ENCODE measurements around the gene TWIST2. TPM values are rescaled to one million over a fixed set of nuclear protein-coding genes. Genes with fewer than 3 reads are reported as not detected.

TWIST2 gene
- total RNA-seq, 1 experiment from 2014 or later, result 21.0 TPM

DNA sequence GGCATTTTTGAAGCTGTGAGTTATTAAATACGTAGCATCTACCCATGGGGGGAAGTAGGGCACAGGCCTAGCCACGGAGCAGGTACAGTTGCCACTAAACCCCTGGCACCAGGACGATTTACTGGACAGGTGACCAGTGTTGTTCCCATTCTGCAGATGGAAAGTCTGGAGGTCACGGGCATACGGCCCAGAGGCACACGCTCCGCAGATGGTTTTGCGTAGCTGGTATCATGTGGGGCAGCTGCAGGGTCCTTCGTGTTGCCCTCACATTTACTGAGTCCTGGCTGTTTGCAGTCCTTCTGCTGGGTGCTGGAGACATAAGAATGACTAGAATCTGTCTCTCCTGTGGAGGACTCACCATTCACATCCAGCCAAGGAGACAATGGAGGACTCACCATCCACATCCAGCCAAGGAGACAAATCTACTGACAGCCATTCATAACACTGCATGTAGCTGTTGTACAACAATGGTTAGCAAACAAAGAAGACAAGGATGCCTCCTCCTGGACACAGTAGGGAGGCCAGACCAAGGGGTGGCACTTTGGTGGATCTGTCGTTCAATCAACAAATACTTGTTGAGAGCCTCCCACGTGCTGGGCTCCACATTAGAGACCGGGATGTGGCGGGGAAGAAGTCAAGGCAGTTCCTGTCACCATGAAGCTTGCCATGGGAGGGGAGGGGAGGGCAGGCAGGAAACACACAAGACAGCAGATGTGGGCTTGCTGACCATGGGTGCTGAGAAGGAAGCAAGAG, 24.9 kb downstream of the TWIST2 start:
- DNase-seq (ENCODE audit: low read depth), result no peak

DNA sequence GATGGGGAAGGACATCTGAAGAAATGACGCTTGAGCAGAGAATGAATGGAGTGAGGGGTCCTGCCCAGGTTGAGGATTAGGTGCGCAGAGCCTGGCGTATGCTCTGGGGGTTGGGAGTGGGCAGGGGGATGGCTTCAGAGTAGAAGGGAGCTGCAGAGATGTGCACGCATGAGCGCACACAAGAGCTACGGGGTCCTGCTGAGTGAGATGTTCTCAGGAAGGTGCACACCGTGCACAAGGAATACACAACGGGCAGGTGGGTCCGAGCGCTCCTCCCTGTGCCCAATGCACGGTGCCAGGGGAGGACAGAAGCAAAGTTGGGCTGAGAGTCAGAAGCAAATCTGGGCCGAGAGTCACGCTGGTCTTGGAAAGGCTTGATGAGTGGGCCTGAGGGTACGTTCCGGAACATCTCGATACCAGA, 25.5 kb downstream of the TWIST2 start:
- no peak for DNase-seq (ENCODE audit: low read depth)

DNA sequence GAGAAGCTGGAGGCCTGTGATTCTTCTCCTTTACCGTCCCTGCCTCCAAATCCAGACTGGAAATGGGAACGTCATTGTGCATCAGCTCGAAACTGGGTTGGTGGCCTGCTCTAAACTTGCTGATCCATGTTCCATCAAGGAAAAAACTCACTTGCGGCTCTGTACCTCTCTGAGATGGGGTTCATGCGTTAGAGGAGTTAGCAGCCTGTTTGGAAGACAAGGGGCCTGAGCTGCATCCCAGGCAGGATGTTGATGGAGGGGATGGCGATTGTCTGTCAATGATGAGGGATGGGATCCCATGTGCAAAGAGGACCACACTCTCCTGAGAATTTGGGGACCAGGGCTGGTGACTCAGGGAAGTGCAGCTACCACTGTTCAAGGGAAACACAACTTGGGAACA, 26.0 kb downstream of the TWIST2 start:
- no peak for DNase-seq (ENCODE audit: low read depth)

DNA sequence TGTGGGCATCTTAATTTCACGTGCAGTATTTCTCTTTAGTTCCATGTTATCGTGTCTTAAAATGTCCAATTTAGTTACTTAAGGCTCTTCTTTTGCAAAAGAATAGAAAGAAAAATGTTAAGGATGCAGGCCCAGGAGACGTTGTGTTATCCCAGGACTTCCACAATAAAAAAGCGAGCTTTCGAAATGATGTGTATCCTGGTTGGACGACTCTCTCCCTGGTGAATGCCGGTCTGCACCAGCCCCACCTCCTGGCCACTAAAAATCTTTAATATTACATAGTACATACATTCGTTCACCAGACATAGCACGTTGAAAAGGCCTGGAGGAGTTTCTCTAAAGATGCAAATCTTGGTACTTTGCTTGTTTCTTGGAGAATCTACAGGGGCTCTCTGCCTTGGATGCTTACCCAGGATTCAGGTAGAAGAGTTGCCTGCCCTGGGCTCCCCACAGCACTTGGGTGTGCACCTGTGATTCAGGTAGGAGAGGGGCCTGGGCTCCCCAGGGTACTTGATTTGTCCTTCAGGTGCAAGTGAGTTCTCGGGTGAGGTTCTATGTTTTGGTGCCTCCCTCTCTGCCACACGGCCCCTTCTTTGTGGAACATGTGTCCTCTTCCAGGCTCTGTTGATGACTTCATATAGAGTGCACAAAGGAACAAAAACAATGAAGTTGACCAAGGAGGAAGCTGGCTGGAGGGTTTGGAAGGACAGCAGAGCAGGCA, 26.6 kb downstream of the TWIST2 start:
- DNase-seq (ENCODE audit: low read depth), result no peak

DNA sequence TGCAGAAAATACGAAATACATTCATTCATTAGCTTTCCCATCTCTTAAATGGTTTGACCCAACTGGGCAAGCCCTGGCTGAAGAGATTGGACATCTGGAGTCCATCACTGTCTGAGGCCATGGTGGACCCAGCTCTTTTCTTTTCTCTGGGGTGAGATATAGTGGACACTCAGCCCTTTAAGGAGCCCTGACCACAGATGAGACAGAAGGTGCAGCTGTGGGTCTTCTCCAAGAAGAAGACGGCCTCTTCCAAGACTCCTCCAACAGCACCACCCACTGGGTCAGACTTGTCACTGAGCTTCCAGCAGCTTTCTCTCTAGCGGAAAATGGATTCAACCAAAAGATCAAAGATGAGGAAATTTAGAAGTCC, 27.2 kb downstream of the TWIST2 start:
- DNase-seq (ENCODE audit: low read depth), result no peak

DNA sequence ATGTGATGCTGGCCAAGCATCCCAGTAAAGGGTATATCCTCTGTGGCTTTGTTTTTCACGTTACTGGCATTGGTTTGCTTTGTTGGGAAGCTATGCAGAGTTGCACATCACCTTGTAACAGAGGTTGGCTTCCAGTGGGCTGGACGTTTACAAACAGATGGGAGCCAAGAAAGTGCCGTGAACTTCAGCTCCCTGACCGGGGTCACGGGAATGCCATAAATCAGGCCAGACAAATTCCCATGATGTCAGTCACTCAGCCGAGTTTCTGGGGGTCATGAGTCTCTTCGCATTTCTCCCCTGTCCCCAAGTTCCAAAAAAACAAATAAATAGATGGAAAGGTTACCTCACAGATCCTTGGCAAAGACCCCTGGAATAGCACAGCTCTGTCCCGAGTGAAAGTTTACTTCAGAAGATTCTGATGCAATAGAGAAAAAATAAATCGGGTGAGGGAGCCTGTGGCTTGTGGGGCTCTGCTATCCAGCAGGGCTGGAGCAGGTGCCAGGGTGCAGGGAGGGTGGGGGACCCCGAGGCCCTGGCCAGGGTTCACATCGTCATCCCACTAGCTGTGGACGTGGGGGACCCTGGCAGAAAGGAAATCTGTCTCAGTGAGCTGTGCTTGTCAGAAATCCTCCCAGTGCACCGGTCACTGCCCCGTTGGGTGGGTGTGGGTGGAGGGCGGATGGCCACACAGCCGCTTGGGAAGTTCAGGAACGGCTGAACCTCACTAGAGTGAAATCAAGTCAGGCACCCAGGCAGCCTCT, 27.8 kb downstream of the TWIST2 start:
- DNase-seq (ENCODE audit: low read depth), result no peak

DNA sequence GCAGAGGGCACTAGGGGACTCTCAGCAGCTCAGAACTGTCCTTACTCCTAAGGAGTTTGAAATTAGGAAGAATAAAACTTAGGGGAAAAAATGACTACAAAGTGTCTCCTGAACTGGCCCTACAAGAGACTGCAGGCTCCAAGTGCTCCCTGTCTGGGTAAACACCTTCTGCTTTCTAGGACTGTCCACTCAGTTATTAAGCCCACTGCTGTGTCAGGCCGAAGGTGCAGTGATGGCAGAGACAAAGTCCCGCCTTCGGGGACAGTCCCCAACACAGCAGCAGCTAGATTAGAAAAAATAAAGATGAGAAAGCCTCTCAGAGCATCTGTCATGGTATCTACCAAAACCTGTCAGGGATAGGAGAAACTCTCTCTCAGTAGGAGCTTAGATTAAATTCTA, 28.3 kb downstream of the TWIST2 start:
- no peak for DNase-seq (ENCODE audit: low read depth)

DNA sequence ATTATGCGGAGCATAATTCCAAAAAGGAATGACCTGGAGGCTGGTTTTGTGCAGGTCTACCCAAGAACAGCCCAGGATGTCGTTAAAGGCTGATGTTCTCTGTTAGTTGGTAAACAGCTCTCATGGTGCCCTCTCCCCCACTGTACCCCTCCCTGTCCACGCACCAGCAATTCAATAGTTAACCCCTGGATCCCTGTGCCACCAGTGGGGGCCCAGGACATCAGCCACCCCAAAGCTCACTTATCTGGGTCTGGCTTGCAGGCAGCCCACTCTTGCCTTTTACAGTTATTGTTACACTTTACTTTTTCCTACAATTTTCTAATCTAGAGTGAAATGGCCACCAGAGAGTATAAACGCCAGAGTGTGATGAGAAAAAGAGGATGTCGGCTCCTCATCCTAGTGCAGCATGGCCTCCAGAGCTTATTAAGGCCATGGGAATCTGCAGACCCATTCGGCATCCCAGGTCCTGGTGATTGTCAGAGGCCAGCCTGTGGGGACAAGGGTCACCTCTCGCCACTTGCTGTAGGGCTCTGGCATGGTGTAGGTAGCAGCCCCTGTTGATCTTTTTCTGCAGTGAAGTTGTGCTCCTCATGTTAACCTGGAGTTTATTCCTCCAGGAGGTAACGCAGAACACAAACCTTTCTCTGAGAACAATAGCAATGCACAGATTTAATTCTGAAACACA, 30.3 kb downstream of the TWIST2 start:
- DNase-seq (ENCODE audit: low read depth), result no peak

DNA sequence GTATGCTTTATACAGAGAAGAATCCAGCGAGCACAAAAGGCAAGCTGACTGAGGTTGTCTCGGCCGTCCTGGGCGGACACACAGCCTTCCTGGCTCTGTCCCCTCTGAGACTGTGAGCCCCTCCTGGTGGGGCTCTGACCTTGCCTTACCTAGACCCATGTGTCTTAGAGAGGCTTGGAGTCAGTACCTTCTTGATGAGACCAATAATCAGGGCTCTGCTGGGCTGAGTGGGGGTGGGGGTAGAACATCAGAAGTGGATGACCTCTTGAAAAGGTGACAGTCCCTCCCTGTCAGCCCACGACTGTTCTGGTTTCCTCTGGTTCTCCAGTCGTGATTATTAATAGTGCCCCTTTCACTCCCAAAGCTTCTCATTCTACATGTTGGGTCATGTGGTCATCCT, 31.2 kb downstream of the TWIST2 start:
- no peak for DNase-seq (ENCODE audit: low read depth)

DNA sequence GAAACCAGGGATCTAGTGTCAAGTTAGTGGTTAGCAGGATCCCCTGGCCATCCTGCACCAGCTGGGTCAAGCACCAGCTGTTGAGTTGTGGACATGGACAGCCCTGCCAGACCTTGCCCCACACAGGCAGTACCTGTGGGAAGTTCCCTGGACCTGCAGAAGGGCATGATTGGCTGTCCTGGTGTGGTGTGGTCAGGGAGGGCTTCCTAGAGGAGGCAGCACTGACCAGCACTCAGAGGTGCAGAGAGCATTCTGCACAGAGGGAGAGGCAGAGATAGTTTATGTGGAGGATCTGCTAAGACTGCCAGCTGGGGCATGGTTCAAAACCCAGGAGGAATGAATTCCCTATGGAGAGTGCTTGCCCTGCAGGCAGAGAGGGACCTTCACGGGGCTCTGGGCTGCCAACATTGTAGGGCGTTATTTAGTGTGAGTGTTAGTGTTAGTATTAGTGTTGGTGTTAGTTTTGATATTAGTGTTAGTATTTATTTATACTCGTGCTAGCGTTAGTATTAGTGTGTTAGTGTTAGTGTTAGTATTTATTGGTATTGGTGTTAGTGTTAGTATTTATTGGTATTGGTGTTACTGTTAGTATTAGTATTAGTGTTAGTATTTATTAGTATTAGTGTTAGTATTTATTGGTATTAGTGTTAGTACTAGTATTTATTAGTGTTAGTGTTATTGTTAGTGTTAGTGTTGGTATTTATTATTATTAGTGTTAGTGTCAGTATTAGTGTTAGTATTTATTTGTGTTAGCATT, 31.9 kb downstream of the TWIST2 start:
- no peak for DNase-seq (ENCODE audit: low read depth)

DNA sequence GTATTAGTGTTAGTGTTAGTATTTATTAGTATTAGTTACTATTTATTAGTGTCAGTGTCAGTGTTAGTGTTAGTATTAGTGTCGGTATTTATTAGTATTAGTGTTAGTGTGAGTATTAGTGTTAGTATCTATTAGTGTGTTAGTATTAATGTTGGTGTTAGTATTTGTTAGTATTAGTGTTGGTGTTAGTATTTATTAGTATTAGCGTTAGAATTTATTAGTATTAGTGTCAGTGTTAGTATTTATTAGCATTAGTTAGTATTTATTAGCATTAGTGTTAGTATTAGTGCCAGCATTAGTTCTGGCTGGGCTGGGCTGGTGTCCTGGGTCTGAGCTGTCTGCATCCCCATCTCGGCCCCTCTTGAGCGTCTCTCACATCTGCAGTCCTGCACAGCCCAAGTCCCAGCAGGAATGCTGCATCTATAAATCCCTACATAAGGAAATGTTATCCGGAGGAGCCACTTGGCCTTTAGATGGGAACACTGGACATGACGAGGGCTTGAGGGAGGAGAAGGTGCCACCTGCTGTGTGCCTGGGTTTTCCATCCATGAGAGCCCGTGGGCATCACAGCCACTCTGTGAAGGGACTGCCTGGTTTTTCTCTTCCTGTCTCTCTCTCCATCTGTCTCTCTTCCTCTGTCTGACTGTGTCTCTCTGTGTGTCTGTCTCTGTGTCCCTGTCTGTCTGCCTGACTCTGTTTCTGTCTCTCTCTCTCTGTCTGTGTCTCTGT, 33.6 kb downstream of the TWIST2 start:
- peak; percentile 9 for DNase-seq (ENCODE audit: low read depth)

DNA sequence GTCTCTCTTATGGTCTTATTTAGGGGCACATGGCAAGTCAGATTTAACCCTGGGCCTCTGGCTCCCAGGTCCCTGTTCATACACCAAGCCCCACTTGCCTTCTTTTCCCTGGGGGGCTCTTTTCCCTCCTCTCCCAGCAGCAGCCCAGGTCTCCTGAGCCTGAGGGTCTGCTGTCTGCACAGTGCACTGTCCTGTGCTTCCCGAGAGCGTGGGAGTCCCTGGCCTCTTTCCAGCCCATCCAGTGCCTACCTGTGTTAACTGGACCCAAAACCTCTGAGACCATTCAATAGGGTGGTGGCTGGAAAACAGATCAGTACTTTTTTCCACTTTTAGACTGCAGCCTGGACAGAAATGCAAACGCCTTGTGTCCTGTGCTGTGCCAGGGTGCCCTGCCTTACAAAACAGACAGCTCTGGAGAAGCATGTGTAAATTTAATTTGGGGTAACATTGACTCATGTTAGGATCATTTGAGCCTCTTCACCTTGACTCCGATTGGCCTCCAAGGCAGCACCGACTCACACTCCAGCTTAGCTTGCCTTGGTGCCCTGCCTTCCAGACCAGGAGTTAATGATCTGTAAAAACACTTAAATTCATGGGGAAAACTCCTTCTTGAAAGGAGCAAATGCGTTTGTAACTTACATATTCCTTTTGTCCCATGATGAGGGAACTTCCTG, 34.3 kb downstream of the TWIST2 start:
- peak; percentile 23 for DNase-seq (ENCODE audit: low read depth)

DNA sequence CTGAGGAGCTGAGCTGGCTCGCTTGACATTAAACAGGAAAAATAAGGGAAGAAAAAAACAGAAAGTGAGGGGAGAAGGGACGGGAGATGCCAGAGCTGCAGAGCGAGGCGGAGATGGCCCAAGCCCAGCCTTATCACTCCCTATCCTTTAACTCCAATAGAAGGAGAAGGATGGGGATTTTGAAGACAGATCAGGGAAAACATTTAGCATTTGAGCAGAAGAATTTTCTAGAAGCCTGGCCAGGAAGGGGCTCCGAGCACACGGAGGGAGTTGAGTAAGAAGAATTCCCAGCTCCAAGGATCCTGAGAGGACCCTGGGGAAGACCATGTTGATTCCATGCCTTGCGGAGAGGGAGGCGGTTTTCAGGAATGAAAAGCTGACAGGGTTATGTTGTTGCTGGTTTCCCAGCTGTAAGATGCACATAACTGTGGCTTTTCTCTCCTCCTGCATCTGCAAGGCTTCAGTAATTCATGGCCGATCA, 35.6 kb downstream of the TWIST2 start:
- no peak for DNase-seq (ENCODE audit: low read depth)

DNA sequence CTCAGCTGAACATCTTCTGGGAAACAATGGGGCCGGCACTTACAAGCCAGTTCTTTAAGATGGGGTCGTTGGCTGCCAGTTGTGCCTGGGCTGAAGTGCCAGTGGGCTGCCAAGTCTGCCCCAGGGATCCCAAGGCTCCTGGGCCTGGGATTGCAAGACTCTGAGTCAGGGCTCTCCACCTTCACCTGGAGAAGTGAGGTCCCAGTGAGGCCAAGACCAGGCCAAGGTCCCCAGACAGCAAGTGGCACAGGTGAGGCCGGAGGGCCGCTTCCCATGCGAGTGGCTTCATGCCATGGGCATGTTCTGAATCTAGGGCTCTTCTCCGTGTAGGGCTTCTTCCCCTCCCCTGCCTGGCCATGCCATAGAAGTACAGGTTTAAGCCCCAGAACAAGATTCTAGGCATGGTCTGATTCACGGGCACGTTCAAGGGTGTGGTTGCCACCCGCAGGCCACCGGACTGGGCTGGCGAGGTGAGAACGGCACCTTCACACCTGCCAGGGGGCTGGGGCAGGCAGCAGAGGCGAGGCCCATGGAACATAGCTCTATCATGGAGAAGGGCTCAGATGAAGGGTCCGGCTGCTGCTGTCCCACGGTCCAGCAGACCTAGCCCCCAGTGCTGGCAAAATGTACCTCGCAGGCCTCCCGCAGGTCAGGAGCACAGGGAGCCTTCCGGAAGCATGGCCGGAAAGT, 36.4 kb downstream of the TWIST2 start:
- no peak for DNase-seq (ENCODE audit: low read depth)

DNA sequence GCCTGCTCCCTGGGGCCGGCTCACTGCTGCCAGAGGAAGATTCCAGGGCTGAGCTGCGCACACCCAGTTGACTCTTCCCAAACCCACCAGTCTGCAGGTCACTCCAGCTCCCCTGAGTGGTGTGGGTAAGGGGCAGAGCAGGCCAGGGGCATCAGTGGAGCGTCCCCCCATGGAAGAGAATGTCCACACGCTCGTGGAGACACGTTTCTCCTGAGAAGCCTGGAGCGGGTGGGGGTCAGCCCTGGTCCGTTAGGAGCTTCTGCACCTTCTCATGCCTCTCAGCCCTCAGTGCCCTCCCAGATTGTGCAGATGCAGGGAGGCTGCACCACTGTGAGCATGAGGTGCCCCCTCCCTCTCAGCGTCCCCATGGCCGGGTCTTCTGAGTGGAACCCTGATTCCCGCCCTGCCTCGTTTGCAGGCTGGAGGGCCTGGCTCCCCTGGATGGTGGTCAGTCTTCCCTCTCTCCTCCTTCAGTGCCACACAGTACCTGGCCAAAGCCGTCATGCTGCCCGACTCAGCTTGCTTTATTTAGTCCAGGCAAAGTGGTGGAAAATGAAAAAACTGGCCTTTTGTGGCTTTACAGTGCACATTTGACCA, 37.0 kb downstream of the TWIST2 start:
- no peak for DNase-seq (ENCODE audit: low read depth)

DNA sequence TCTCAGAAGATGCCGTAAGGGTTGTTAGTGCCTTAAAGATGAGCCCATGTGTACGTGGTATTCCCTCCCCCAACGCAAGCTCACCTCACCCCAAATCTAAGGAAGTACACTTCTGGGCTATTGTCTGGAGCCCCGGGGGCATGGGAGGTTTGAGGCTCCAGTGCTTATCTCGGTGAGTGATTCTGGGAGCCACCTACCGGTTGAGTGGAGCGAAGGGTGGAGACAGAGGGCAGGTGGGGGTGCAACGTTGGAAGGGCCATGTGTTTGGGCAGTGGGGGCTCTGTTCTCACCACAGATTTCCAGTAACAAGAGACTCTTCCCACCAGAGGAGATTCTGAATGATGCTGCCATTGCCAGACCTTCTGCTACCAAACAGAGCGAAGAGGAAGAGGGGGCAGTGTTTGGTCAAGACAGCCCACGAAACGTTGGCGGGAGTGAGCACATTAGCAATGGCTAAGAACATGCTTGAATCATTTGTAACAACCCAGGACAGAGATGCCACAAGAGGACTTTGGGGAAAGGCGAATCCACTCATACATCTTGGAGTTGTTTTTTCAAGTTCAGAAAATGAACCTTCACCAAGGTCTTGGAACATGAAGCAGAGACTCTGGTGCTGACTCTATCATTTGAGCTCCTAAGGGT, 38.7 kb downstream of the TWIST2 start:
- DNase-seq (ENCODE audit: low read depth), result no peak

DNA sequence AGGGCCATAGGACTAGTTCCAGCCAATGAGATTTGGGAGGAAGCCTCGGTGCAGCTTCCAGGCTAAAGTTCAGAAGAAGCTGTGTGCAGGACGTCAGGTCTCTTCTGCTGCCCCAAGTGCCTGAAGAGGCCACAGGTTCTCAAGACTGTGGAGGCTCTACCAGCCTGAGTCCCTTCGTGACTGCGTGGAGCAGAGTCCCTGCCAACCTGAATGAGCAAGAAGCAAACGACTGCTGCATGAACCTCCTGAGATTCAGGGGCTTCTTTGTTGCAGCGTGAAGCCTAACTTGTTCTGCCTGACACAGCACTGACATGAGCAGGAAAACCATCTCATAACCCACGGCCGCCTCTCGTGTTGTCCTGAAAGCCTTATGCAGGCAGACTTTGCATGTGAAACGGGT, 39.7 kb downstream of the TWIST2 start:
- no peak for DNase-seq (ENCODE audit: low read depth)

DNA sequence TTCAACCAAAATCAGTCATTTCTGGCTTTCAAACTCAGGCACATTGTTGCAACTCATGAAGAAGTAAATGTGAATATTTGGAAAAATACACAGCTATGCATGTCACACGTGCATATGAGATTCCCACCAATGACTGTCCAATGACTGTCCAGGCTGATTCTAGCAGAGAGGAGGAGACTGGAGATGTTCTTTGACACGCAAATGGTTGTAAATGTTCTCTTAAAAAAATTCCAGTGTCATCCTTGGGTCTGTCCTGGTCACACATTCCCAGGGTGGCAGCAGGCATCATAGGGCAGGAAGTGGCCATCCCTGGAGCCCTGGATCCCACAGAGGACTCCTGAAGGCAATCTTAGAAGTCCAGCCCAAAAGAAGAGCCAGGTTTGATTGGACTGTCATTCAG, 40.9 kb downstream of the TWIST2 start:
- no peak for DNase-seq (ENCODE audit: low read depth)

DNA sequence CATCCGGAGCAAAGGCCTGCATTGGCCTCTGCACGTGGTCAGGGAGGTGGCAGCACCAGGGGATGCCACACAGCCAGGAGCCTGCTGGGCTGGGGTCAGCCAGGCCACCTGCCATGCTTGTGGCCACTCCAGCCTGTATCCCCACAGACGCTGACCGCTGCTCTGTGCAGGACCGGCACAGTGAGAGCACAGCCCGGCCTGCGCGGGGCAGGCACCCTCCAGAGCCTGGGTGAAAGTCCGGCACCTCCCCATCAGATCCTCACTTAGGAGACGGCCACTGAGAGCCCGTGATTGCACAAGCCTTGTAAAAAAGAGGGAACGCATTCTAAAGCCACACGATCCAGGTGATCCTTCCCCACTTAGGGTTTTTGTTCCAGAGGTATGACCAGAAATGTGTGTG, 42.2 kb downstream of the TWIST2 start:
- no peak for DNase-seq (ENCODE audit: low read depth)

Data from M059J (cell line).